HEK293T (cell line): Measurements from ENCODE around the gene PCNX2.

Experiments used
- CTBP1 ChIP-seq: fragments of 450-650 bp; IDR thresholded peaks from 2 replicates; pipeline ENCODE4 v1.6.1; 2016; ENCODE audit warnings: borderline replicate concordance
- ELF4 ChIP-seq: fragments of 450-650 bp; IDR thresholded peaks from 2 replicates; pipeline ENCODE4 v1.6.1; 2017; ENCODE audit warnings: antibody characterized with exemption
- FOXA1 ChIP-seq: fragments of 450-650 bp; IDR thresholded peaks from 2 replicates; pipeline ENCODE4 v1.6.1; 2016; ENCODE audit warnings: mild to moderate bottlenecking
- FOXK2 ChIP-seq: fragments of 450-650 bp; IDR thresholded peaks from 2 replicates; pipeline ENCODE4 v1.6.1; 2016; ENCODE audit warnings: mild to moderate bottlenecking
- FOXM1 ChIP-seq: fragments of 450-650 bp; IDR thresholded peaks from 2 replicates; pipeline ENCODE4 v1.6.1; 2017; ENCODE audit warnings: mild to moderate bottlenecking, borderline replicate concordance
- SP1 ChIP-seq: fragments of 450-650 bp; IDR thresholded peaks from 2 replicates; pipeline ENCODE4 v1.6.1; 2017
- SUZ12 ChIP-seq: fragments of 450-650 bp; IDR thresholded peaks from 2 replicates; pipeline ENCODE4 v1.6.1; 2016; ENCODE audit warnings: mild to moderate bottlenecking
- TARDBP ChIP-seq: fragments of 450-650 bp; IDR thresholded peaks from 2 replicates; pipeline ENCODE4 v1.6.1; 2016
- ZNF384 ChIP-seq: fragments of 450-650 bp; IDR thresholded peaks from 2 replicates; pipeline ENCODE4 v1.6.1; 2016

GRCh38 chr1:233005703-233006102, 289.8 kb downstream of the PCNX2 start:
- TF ChIP-seq SP1: no peak
- TF ChIP-seq TARDBP: no peak
- TF ChIP-seq ELF4: no peak
- TF ChIP-seq FOXK2: no peak
- TF ChIP-seq FOXA1: no peak
- no peak for TF ChIP-seq SUZ12
- TF ChIP-seq FOXM1: no peak
- TF ChIP-seq CTBP1: no peak
- no peak for TF ChIP-seq ZNF384
